Raji (cell line): ENCODE data around the gene HPCAL4.

Source experiments
- POLR2A ChIP-seq: IDR thresholded peaks from 2 replicates; pipeline ENCODE4 v1.6.1; 2011; ENCODE audit warnings: low read depth, low read length, control low read depth; ENCODE audit not compliant: insufficient read depth

The HPCAL4 gene

DNA sequence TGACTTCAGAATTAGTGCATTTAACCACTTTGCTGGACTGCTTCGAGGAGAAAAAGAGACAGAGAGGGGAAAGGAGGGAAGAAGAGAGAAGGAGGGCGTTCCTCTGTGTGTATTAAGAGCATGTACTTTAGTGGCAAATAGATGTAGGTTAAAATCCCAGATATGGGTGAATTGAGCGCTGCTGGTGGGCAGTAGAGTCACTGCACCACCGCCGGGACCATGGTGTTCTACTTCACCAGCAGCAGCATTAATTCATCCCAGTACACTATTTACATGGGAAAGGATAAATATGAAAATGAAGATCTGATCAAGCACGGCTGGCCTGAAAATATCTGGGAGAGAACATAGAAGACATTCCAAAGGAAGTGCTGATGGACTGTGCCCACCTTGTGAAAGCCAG is 26.6 kb upstream of the HPCAL4 start:
- TF ChIP-seq POLR2A: no peak

DNA sequence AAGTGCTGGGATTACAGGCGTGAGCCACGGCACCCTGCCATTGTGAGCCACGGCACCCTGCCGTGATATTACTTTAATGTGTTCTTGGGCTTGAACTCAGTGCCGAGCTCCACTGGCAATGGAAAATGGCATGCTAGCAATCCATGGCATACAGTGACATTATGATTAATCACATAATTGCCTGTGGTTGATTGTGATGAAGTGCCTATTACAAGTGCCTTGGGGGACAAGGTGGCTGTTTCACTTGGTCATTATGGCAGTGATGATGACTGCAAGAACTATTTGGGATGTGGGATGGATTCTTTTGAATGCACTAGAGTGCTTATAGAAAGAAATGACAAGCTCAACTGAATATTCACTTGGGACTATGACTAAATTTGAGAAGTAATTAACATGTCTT is 22.3 kb upstream of the HPCAL4 start:
- TF ChIP-seq POLR2A: no peak

DNA sequence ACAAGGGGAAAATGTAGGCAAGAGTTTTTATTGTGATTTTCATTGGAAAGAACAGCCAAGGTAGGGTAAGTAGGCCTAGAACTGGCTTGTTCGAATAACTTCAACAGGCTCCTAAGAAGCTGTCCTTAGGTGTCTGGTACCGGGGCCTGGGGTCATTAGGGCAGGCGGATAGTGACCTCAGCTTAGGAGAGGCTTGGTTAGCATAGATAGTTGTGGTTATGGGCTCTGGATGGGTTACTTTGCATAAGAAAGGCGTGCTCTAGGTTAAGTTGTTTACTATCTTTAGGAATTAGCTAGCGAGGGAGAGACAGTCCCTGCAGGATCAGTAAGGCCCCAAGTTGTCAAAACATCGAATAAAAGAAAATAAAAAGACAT is 20.7 kb upstream of the HPCAL4 start:
- no peak for TF ChIP-seq POLR2A

DNA sequence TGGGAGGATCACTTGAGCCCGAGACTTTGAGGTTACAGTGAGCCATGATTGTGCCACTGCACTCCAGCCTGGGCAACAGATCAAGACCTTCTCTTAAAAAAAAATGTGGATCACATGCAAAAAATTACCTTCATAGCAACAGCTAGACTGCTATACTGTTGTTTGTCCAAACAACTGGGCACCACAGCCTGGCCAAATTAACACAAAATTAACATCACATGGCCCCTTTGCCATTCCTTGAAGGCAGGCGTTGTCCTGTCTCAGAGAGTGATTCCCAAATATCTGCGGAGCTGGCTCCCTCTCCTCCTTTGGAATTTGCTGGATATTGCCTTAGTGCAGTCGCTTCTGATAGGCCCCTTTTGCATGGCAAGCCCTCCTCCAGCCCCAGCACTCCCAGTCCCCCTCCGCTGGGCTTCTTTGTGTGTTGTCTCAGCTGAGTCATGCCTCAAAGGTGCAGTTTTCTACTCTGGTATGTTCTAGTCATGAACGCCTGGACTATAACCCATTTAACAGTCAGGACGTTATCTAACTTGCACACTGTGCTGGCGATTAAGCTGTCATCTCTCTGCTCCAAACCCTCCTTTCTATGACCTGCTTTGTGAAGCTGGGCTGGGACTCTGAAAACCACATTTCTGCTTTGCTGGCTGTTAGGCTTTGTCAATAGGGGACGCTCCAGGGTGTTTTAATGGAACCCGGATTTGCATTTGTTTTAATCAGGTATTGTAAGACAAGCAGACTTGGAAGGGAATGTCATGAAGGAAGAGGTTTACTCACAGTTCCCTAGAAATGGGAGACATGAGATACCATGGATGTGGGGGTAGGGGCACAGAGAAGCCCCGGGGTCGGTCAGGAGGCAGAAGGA is 20.1 kb upstream of the HPCAL4 start:
- no peak for TF ChIP-seq POLR2A

DNA sequence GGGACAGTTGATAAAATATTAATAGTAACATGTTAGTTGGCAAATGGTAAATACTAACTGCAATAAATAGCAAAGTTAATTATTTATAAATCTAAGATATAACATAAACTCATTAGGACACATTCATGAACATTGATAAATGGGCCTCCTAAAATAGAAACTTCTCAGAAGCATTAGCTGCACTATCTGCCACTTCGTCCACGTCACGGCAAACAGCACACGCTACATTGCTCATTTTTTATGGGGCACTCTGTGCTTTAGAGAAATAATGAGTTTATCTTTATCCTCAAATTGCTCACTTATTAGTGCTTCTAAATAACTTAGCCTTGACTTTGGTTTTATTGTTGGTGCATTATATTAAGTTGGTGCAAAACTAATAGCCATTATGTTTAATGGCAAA is 16.3 kb upstream of the HPCAL4 start:
- no peak for TF ChIP-seq POLR2A

DNA sequence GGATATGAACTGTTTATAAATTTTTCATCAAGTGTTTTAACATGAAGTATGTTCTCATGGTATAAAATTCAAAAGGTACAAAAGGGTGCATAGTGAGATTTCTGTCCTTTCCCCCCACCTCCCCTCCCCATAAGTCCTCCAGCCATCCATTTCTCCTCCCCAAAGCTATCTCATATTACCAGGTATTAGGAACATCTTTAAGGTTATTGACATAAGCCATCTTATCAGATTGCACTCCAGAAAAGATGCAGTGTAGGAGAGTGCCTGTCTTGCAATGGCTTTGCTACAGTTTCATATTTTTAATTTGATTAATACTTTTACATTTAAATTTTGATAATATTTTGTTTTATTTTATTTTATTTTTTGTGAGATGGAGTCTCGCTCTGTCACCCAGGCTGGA is 13.5 kb upstream of the HPCAL4 start:
- TF ChIP-seq POLR2A: no peak

DNA sequence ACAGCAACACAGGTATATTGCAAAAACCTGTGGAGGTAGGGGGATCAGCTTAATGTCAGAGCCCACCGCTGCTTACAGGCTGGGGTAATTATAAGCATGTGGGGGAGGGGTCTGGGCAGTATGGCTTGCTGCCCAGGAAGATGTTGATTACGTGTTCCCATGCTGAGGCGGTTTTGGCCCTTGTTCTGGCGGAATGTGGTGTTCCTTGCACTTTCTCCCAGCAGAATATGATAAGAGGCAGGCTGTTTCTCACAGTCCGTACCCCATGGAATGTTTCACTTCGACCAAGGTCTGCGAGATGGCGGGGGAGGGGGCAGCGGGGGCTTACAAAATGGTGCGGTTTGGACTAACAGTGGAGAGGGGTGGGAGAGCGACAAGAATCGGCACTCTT is 9.8 kb upstream of the HPCAL4 start:
- TF ChIP-seq POLR2A: no peak

DNA sequence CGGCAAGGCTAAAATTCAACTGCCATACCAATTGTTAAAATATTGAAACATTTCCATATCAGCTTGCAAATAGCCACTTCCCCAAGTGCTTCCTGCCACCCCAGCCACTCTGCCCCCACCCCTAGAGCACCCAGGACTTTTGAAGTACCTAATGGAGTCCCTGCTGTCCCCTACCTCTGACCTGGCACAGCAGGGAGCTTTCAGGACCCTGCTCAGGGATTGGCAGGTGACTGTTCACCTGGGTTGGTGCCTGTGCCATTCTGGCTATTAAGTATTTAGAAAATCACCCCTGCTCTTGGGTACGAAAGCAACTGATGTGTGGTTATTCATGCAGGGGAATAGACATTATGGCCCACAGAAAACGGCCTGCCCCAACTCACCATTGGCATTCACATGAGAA is 9.1 kb upstream of the HPCAL4 start:
- TF ChIP-seq POLR2A: no peak

DNA sequence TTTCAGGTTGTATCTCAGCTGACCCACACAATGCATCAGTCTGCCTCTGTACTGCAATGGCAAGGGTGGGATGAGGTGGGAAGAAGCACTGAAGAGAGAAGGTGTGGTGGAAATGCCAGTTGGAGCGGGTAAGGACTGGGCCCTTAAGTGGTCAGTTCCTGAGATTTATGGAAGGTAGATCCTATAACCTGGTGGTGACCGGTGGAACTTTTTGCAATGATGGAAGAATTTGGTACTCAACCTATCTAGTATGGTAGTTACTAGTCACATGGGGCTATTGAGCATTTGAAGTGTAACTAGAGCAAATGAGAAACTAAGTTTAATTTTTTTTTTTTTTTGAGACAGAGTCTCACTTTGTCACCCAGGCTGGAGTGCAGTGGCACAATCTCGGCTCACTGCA is 8.2 kb upstream of the HPCAL4 start:
- TF ChIP-seq POLR2A: no peak

DNA sequence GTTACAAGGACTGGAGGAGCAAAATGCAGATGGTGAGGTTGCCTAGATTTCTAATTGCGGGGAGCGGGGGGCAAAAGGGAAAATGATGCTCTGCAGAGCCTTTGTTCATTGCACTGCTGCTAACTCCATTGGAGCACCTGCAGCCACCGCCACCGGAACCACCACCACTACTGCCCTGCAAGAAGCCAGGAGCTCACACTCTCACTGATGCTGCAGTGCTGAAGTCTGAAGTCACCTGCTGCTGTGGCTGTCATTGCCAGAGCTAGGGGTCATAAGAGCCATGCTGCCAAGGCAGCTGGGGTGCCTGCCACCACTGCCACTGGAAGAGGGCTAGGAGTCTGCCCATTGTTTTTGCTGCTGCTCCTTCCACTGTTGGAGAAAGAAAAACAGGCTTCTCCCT is 7.3 kb upstream of the HPCAL4 start:
- TF ChIP-seq POLR2A: no peak

DNA sequence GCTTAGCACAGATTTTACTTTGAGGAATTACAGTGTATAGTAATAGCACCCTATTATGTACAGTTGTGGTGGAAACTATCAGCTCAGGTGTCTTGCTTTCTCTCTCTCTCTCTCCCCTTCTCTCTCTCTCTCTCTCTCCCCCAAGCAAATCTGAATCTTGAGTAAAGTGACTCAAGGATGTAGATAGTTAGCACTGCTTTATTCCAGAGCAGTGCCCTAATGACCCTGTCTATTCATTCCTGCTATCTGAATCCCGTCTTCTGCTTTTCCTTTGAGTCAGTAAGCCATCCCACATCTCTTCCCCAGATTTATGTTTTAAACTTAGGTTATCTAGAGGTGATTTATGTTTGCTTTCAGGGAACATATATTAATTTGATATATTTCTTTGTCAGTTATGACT is 5.2 kb upstream of the HPCAL4 start:
- TF ChIP-seq POLR2A: no peak

DNA sequence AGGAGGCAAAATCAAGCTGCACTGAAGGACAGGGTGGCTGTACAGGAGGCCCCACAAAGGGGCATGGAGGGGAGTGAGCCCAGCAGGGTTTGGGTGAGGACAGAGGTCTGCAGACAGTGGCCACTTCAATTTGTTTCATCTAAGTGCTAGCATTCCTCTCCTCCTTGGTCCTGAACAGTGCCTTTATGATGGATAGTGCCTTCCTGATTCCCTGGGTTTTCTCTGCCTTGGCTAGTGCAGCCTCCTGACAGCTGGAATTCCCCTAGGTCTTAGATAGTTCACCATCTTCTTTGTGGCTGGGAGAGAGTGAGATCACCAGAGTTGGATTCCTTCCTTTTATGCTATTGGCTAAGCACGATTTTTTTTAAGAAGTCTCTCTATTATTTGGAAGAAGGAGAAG is 3.8 kb upstream of the HPCAL4 start:
- TF ChIP-seq POLR2A: no peak

DNA sequence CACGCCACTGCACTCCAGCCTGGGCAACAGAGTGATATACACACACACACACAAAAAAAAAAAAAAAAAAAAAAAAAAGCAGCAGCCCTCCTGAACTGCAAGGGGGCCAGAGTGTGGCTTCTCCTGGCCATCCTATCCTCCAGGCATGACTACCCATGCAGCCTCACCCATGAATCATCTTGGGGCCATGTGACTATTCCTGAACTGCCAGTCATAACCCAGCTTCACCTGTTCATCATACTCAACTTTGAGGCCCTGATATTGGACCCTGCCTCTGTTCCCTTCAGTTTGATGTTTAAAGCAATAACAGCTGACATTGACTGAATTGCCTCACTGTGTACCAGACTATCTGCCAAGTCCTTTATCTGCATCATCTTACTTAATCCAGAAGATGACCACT is 2.8 kb upstream of the HPCAL4 start:
- TF ChIP-seq POLR2A: no peak

DNA sequence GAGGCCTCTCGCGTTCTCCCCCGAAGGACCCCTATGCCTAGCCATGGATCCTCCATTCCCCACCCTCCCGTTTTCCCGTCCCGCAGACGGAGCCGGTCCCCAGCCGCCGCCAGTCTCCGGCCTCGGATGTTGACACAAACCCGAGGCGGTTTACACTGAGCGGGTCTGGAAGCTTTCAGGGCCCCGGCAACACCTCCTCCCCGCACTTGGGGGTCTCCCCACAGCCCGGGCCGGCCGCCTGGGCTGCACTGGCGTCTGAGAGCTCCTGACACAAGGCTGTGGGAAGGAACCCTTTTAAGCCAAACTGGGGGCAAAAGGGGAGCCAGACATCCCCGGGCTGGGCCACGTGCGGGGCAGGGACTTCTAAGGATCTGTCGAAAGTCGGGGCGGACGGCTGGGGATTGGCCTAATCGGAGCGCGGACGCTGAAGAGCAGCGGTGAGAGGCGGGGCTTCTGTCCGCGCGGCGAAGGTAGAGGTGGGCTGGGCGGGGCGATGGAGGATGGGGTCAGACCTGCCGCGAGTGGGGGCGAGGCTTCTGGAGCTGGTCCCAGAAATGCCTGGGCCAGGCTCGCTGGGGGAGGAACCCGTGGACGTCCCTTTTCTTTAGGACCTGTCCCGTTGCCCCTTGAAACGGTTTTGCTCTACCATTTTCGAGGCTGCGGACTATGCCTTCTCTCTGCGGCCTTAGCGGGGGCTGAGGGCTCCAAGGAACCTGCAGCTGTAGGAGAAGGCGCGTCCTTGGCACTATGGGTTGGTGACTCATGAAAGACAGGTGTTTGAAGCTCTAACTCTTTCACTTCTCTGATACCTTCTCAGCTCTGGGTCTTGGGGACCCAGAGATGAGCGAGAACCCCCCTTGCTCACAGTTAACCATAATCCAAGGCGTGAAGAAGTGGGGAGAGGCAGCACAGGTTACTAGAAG is 1.2 kb upstream of the HPCAL4 start:
- TF ChIP-seq POLR2A: no peak

DNA sequence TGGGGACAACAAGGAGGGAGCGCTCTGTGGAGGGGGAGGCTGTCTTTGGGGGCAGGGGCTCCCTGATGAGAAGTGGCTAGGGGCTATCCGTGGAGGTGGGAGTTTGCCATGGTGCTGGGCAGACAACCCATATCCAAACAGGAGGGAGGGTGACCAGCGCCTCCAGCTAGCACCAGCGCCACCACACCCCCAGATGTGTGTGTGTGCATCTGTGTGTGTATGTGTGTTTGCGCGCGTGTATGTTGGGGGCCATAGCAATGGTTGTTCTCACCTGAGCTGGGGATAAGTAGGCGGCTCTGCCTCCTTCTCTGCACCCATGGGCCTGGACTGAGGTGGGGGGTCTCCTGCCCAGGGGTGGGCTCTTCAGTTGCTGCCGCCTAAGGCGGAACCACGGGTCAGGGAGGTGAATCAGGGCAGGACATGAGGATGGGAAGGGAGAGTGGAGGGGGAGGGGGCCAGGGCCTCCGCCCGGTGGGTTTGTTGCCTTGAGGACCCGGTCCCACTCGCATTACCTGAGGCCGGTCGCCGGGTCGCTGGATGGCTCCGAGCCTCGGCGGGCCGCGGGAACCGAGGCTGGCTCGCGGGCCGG is 345 bp downstream of the HPCAL4 start:
- no peak for TF ChIP-seq POLR2A

DNA sequence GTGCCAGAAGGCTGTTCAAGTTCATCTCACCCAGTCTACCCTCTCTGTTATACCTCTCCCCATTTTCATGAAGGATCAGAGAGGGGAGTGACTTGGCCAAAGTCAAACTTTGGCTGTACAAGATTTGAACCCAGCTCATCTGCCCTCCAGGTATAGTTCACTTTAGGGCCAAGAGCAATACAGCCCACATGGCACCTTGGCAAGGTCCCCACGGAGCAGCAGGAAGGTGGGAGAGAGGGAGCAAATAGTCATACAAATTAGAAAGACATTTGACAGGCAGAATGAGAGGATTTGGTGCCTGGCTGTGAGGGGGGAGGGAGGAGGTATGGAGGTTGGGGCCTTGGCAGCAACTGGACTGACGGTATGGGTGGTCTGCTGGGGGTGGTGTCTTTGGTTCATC is 1.0 kb downstream of the HPCAL4 start:
- TF ChIP-seq POLR2A: no peak
